Natural killer cell (primary cell): ENCODE measurements around the gene IKZF3. TPM values are rescaled to one million over a fixed set of nuclear protein-coding genes. Genes with fewer than 3 reads are reported as not detected.

ENCODE experiments used
- ATAC-seq, 3 donors: fragments of 150-1000 bp in 2 of 3; fragments of 200-7000 bp in 1 of 3; cut with Tn5 transposase; 1 replicate in 1 of 3; 2 replicates in 2 of 3; pipeline ENCODE4 v1.10.0; 2021; ENCODE audit warnings: mild to moderate bottlenecking in 2 of 3, moderate library complexity in 2 of 3
- DNase-seq, 2 donors: peaks; one replicate each; pipeline versions ENCODE4 v3.0.0 to v3.0.0-alpha.2; 2013 to 2021; ENCODE audit warnings: mixed read lengths in 1 of 2
- H3K27ac ChIP-seq: one replicate; pipeline ENCODE4 v1.5.1; 2013; ENCODE audit warnings: mild to moderate bottlenecking, low read length
- H3K27me3 ChIP-seq: one replicate; pipeline ENCODE4 v1.6.1; 2013; ENCODE audit warnings: low read length; ENCODE audit not compliant: control insufficient read depth, insufficient read depth
- H3K36me3 ChIP-seq: one replicate; pipeline ENCODE4 v1.6.1; 2013; ENCODE audit warnings: low read length; ENCODE audit not compliant: control insufficient read depth, insufficient read depth
- H3K4me1 ChIP-seq: one replicate; pipeline ENCODE4 v1.6.1; 2013; ENCODE audit warnings: low read length; ENCODE audit not compliant: control insufficient read depth, insufficient read depth
- H3K4me3 ChIP-seq: one replicate; pipeline ENCODE4 v1.5.1; 2013; ENCODE audit warnings: low read length
- H3K9me3 ChIP-seq: one replicate; pipeline ENCODE4 v1.6.1; 2013; ENCODE audit warnings: low read length; ENCODE audit not compliant: control insufficient read depth, insufficient read depth
- H3K27ac Mint-ChIP-seq, 2 donors: one replicate each; pipeline ENCODE4 v1.8.0; 2022; ENCODE audit warnings: mild to moderate bottlenecking in 2 of 2, mixed read lengths in 2 of 2, moderate library complexity in 1 of 2
- H3K27me3 Mint-ChIP-seq, 2 donors: one replicate each; pipeline ENCODE4 v1.8.0; 2022; ENCODE audit warnings: low read depth in 2 of 2, mixed read lengths in 2 of 2
- H3K36me3 Mint-ChIP-seq: one replicate; pipeline ENCODE4 v1.8.0; 2022; ENCODE audit warnings: mixed read lengths
- H3K4me1 Mint-ChIP-seq, 2 donors: one replicate each; pipeline ENCODE4 v1.8.0; 2022; ENCODE audit warnings: mixed read lengths in 2 of 2
- H3K4me3 Mint-ChIP-seq: one replicate; pipeline ENCODE4 v1.8.0; 2022; ENCODE audit warnings: mild to moderate bottlenecking, moderate library complexity, mixed read lengths
- H3K9me3 Mint-ChIP-seq, 2 donors: one replicate each; pipeline ENCODE4 v1.8.0; 2022; ENCODE audit warnings: mixed read lengths in 2 of 2
- CTCF ChIP-seq: fragments of 200-600 bp; IDR thresholded peaks from one replicate; pipeline ENCODE4 v1.8.0; 2022; ENCODE audit warnings: antibody characterized with exemption
- WGBS: methylation state at CpG from one replicate; pipeline ENCODE4 v1.1.7; 2013; ENCODE audit warnings: missing lambda C conversion rate; ENCODE audit not compliant: insufficient coverage; 5-methylcytosine and 5-hydroxymethylcytosine counted together
- intact Hi-C: fragments of 100-400 bp; cut with micrococcal nuclease; formaldehyde crosslinking; loops from one replicate; pipeline ENCODE4 v1.14.2; 2022
- total RNA-seq, 4 donors: library from RNA; stranded (reverse); fragments of 120-200 nt in 1 of 4; gene quantifications; one replicate each; pipeline versions ENCODE4 v1.2.3 to v1.2.4, GENCODE V29; 2013 to 2022

IKZF3 gene
- total RNA-seq, 3 donors from 2014 or later (not counting 1 experiment from before 2014, with no cell fraction given), result 134 to 162 (median 139) TPM

DNA sequence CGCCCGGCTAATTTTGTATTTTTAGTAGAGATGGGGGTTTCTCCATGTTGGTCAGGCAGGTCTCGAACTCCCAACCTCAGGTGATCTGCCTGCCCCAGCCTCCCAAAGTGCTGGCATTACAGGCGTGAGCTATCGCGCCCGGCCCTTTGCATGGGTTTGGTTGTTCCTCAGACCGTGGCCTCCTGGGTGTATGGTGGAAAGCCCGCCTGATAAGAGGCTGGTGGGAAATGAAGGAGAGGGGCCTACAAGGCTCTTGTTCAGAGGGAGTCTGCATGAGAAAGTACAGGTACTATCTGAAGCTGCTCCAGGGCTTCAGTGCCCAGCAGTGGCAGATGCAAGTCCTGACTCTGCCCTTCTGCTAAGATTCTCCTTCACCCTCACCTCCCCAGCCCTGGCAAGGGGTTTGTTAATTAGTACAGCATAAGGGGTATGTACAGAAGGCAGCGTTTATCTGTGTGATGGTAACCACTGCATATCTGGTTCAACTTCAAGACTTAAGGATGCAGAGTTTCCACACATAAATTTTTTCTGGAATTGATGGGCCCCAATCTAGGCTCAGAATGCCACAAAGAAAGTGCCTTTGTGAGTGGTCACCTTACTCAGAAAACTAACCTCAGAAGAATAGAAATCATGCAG is 102.1 kb downstream of the IKZF3 start:
- Mint-ChIP-seq H3K27me3 (no peaks in the 10 kb centered on the region), H3K4me1 (peaks cover 60 to 67% of the 10 kb centered on the region in 2 donors), H3K36me3 (peaks cover 14% of the 10 kb centered on the region), H3K27ac (peak overlapping the region; percentile 54 to 94), H3K4me3 (no peak overlapping the region), H3K9me3 (no peaks in the 10 kb centered on the region)
- no peak for TF ChIP-seq CTCF
- no peak for ATAC-seq
- Histone ChIP-seq H3K4me3 (no peak overlapping the region), H3K36me3 (peaks cover 47% of the 10 kb centered on the region), H3K27me3 (no peaks in the 10 kb centered on the region), H3K27ac (no peak overlapping the region), H3K4me1 (peaks cover 76% of the 10 kb centered on the region), H3K9me3 (no peaks in the 10 kb centered on the region)
- intact Hi-C loops, result no loop called here
- WGBS, result 92% methylated on average over 8 of the region's 10 CpGs
- DNase-seq, result no peak

DNA sequence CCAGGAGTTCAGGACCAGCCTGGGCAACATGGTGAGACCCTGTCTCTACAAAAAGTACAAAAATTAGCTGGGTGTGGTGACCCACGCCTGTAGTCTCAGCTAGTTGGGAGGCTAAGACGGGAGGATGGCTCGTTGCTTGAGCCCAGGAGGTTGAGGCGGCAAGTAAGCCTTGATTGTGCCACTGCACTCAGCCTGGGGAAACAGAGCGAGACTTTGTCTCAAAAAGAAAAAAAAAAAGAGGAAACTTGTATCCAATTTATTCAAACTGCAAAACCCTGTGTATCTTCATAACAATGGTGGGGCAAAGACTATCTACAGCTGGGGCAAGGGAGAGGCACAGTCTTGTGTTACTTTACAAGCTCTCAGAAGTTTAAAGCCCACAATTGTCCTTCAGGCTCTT is 104.9 kb downstream of the IKZF3 start:
- H3K27ac Mint-ChIP-seq, result peak overlapping the region; percentile 94 to 99
- H3K4me3 Mint-ChIP-seq, result peak overlapping the region; percentile 79
- no peak for ATAC-seq

GRCh38 chr17:39757931-39758873 is 105.9 kb downstream of the IKZF3 start:
- ATAC-seq (peak in 2 of 3 donors; percentile 6 to 20), DNase-seq (peak; percentile 48 to 77)
- H3K9me3 Mint-ChIP-seq, result no peaks in the 10 kb centered on the region
- no peaks in the 10 kb centered on the region for H3K36me3 Mint-ChIP-seq
- H3K27me3 Mint-ChIP-seq, result no peaks in the 10 kb centered on the region
- Histone ChIP-seq H3K27ac (peak overlapping the region; percentile 96), H3K4me3 (no peak overlapping the region), H3K4me1 (peaks cover 76% of the 10 kb centered on the region), H3K36me3 (peaks cover 16% of the 10 kb centered on the region), H3K9me3 (no peaks in the 10 kb centered on the region), H3K27me3 (no peaks in the 10 kb centered on the region)
- intact Hi-C loops, result loop anchor here (1.0 to 2.0 kb wide), 3 partner anchors 9 to 55 kb away; no protein-coding TSS in a partner anchor
- 13% methylated on average over 12 of the region's 12 CpGs for WGBS
- H3K27ac Mint-ChIP-seq, result peak overlapping the region; percentile 94 to 99
- TF ChIP-seq CTCF, result no peak
- peak overlapping the region; percentile 79 for H3K4me3 Mint-ChIP-seq
- peaks cover 61 to 68% of the 10 kb centered on the region in 2 donors for H3K4me1 Mint-ChIP-seq

More for the DNA sequence above, 104.9 kb downstream of the IKZF3 start:
- Mint-ChIP-seq H3K9me3 (no peaks in the 10 kb centered on the region), H3K36me3 (no peaks in the 10 kb centered on the region), H3K4me1 (peaks cover 57 to 64% of the 10 kb centered on the region in 2 donors), H3K27me3 (no peaks in the 10 kb centered on the region)
- Histone ChIP-seq H3K4me3 (no peak overlapping the region), H3K27me3 (no peaks in the 10 kb centered on the region), H3K27ac (peak overlapping the region; percentile 96), H3K36me3 (peaks cover 24% of the 10 kb centered on the region), H3K4me1 (peaks cover 77% of the 10 kb centered on the region), H3K9me3 (no peaks in the 10 kb centered on the region)
- DNase-seq, result no peak
- no peak for TF ChIP-seq CTCF
- intact Hi-C loops, result loop anchor here (2.0 kb wide), 2 partner anchors 14 to 54 kb away; no protein-coding TSS in a partner anchor
- WGBS, result 61% methylated on average over 5 of the region's 5 CpGs
